ENCODE results near the gene DUSP9.

Gene DUSP9

GRCh38 chrX:153608806-153609205 is 38.2 kb upstream of the DUSP9 start:
- Mint-ChIP-seq H3K27ac (no peak overlapping the region), H3K36me3 (ENCODE audit: low read depth) (no peaks in the 10 kb centered on the region), H3K4me1 (no peaks in the 10 kb centered on the region), H3K9me3 (peaks cover 59% of the 10 kb centered on the region), H3K4me3 (no peak overlapping the region), H3K27me3 (ENCODE audit: low read depth, poor library complexity) (peaks cover 67% of the 10 kb centered on the region)
- TF ChIP-seq CTCF (IDR thresholded peaks at IDR 0.05): no peak
- no peak for DNase-seq

GRCh38 chrX:153609917-153610835 is 36.8 kb upstream of the DUSP9 start:
- Mint-ChIP-seq H3K36me3 (ENCODE audit: low read depth) (no peaks in the 10 kb centered on the region), H3K4me3 (peak overlapping the region; percentile 68), H3K4me1 (no peaks in the 10 kb centered on the region), H3K9me3 (peaks cover 61% of the 10 kb centered on the region), H3K27ac (no peak overlapping the region), H3K27me3 (ENCODE audit: low read depth, poor library complexity) (peaks cover 78% of the 10 kb centered on the region)
- TF ChIP-seq CTCF (IDR thresholded peaks at IDR 0.05): peak; percentile 67
- peak; percentile 86 for DNase-seq

GRCh38 chrX:153610836-153611213 is 36.2 kb upstream of the DUSP9 start:
- H3K36me3 Mint-ChIP-seq (ENCODE audit: low read depth): no peaks in the 10 kb centered on the region
- H3K27me3 Mint-ChIP-seq (ENCODE audit: low read depth, poor library complexity): peaks cover 81% of the 10 kb centered on the region
- H3K27ac Mint-ChIP-seq: no peak overlapping the region
- DNase-seq: no peak
- H3K4me3 Mint-ChIP-seq: no peak overlapping the region
- H3K9me3 Mint-ChIP-seq: peaks cover 59% of the 10 kb centered on the region
- no peaks in the 10 kb centered on the region for H3K4me1 Mint-ChIP-seq
- no peak for TF ChIP-seq CTCF (IDR thresholded peaks at IDR 0.05)

GRCh38 chrX:153611298-153612095 is 35.5 kb upstream of the DUSP9 start:
- Mint-ChIP-seq H3K36me3 (ENCODE audit: low read depth) (no peaks in the 10 kb centered on the region), H3K4me1 (no peaks in the 10 kb centered on the region), H3K4me3 (no peak overlapping the region), H3K27ac (no peak overlapping the region), H3K27me3 (ENCODE audit: low read depth, poor library complexity) (peaks cover 81% of the 10 kb centered on the region), H3K9me3 (peaks cover 58% of the 10 kb centered on the region)
- no peak for TF ChIP-seq CTCF (IDR thresholded peaks at IDR 0.05)
- DNase-seq: no peak

- Mint-ChIP-seq H3K36me3 (ENCODE audit: low read depth) (no peaks in the 10 kb centered on the region), H3K27me3 (ENCODE audit: low read depth, poor library complexity) (peaks cover 81% of the 10 kb centered on the region), H3K4me3 (no peak overlapping the region), H3K4me1 (no peaks in the 10 kb centered on the region), H3K9me3 (peaks cover 52% of the 10 kb centered on the region), H3K27ac (no peak overlapping the region)
- TF ChIP-seq CTCF (IDR thresholded peaks at IDR 0.05): no peak
- DNase-seq: no peak
Observed at GRCh38 chrX:153612413-153612812, 34.6 kb upstream of the DUSP9 start.
